Hepatocyte (in vitro differentiated cells): ENCODE data around the gene SMOC1.

Experiments used
- CTCF ChIP-seq: fragments of 200-600 bp; sonication (generic); IDR thresholded peaks from 2 replicates; pipeline ENCODE4 v1.5.1; 2016; ENCODE audit warnings: antibody characterized with exemption, mild to moderate bottlenecking; ENCODE audit not compliant: poor library complexity
- EZH2 ChIP-seq: fragments of 200-600 bp; sonication (generic); IDR thresholded peaks from 2 replicates; pipeline ENCODE4 v1.6.1; 2016; ENCODE audit warnings: antibody characterized with exemption, mild to moderate bottlenecking, borderline replicate concordance
- EZH2phosphoT487 ChIP-seq: fragments of 200-600 bp; sonication (generic); IDR thresholded peaks from one replicate; pipeline ENCODE4 v1.6.1; 2018; ENCODE audit warnings: antibody characterized with exemption, mild to moderate bottlenecking, low read depth, moderate library complexity; ENCODE audit not compliant: unreplicated experiment, severe bottlenecking

GRCh38 chr14:70002589-70003346, 123.6 kb downstream of the SMOC1 start:
- no peak for TF ChIP-seq CTCF
- no peak for TF ChIP-seq EZH2
- TF ChIP-seq EZH2phosphoT487, result no peak
